Esophagus muscularis mucosa (tissue), 3 donors: ENCODE results near the gene TTC7B.

ENCODE experiments used
- POLR2AphosphoS5 ChIP-seq, 2 donors: sonication (generic); formaldehyde crosslinking; IDR thresholded peaks; one replicate each; pipeline ENCODE4 v1.6.1; 2017; ENCODE audit warnings: antibody characterized with exemption in 2 of 2
- TF ChIP-seq, protein P1 (sequence below), 3 experiments: fragments of 200-600 bp in 2 of 3; fragments of 450-650 bp in 1 of 3; sonication (generic) in 2 of 3; IDR thresholded peaks; one replicate each; pipeline ENCODE4 v1.5.1; 2017 to 2019; ENCODE audit warnings: antibody characterized with exemption in 3 of 3, mild to moderate bottlenecking in 2 of 3, moderate library complexity in 1 of 3

DNA sequence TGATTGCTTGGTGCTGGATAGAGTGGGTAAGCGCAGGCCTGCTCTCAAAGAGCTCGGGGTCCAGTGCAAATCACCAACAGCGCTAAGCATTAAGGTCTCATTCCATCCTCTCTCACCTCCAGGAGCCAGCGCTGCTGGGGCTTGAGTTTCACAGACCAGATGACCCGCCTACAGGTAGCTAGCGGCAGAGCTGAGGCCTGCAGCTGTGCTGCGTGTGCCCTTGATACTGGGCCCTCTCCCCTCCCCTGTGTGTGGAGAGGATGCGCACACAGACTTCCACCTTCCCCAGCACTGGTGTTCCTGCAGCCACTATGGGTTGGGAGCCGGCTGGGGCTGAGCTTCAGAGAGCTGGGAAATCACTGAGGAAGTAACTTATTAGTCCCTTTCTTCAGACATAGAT, 269.5 kb downstream of the TTC7B start:
- TF ChIP-seq, protein P1, sequence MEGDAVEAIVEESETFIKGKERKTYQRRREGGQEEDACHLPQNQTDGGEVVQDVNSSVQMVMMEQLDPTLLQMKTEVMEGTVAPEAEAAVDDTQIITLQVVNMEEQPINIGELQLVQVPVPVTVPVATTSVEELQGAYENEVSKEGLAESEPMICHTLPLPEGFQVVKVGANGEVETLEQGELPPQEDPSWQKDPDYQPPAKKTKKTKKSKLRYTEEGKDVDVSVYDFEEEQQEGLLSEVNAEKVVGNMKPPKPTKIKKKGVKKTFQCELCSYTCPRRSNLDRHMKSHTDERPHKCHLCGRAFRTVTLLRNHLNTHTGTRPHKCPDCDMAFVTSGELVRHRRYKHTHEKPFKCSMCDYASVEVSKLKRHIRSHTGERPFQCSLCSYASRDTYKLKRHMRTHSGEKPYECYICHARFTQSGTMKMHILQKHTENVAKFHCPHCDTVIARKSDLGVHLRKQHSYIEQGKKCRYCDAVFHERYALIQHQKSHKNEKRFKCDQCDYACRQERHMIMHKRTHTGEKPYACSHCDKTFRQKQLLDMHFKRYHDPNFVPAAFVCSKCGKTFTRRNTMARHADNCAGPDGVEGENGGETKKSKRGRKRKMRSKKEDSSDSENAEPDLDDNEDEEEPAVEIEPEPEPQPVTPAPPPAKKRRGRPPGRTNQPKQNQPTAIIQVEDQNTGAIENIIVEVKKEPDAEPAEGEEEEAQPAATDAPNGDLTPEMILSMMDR (IDR thresholded peaks at IDR 0.05), result no peak
- TF ChIP-seq POLR2AphosphoS5 (IDR thresholded peaks at IDR 0.05), result no peak
